ENCODE measurements around the gene PPP1R15B. TPM values are rescaled to one million over a fixed set of nuclear protein-coding genes. Genes with fewer than 3 reads are reported as not detected.

Gene PPP1R15B
- total and polyA plus RNA-seq, 2 donors (not counting 1 experiment from before 2014, with no cell fraction given) = 65.7 to 137 TPM

DNA sequence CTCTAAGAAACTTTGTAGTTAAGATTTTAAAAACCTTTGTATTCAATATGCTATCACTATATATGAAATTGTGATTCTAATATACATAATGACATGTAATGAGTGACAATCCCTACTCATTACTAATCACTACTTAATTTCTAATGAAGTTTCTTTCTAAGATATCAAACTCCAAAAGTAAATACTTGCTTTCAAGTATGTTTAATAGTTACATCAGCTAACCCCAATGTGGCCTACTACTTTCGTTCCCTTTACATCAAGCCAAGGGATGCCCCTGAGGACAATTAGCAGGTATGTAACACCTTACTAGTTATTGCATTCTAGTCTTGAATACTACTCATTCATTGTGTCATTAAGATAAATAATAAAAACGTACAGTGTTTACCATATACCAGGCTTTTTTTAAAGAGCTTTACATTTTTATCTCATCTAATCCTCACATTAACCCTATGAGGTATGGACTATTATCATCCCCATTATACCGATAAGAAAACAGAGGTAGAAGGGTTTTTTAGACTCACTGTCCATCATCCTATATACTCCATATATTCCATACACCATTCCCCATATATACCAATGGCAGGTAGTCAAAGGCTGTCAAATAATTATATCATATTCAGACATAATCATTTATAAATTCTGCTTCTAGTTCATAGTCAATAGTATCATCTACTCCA lies 4.2 kb downstream of the PPP1R15B start:
- Mint-ChIP-seq H3K4me1 (peaks cover 41% of the 10 kb centered on the region), H3K27ac (no peak overlapping the region), H3K27me3 (no peaks in the 10 kb centered on the region), H3K9me3 (ENCODE audit: insufficient read depth) (no peaks in the 10 kb centered on the region), H3K4me3 (peak overlapping the region; percentile 99)
- H3K4me1 ChIP-seq (ENCODE audit: control insufficient read depth in 2 of 2, insufficient read depth in 2 of 2, low read length in 2 of 2) = peaks cover 11 to 27% of the 10 kb centered on the region in 2 donors
- H3K36me3 ChIP-seq (replicated peaks in 1 of 2; ENCODE audit: control extremely low read depth in 1 of 2, control insufficient read depth in 1 of 2, extremely low read depth in 1 of 2, insufficient read depth in 2 of 2, low read length in 1 of 2) = peaks cover 6 to 47% of the 10 kb centered on the region in 2 experiments
- H3K4me3 ChIP-seq (ENCODE audit: control extremely low read depth in 1 of 5, extremely low read depth in 1 of 5, insufficient read depth in 1 of 5, low read depth in 2 of 5, low read length in 4 of 5) = peak overlapping the region; percentile 80 to 100 (median 92)
- DNase-seq = no peak
- ATAC-seq (ENCODE audit: low read depth) = no peak
- peak overlapping the region in 1 of 2 donors; percentile 99 for H3K27ac ChIP-seq (ENCODE audit: low read length in 2 of 2)
- H3K79me2 ChIP-seq (ENCODE audit: control insufficient read depth, insufficient read depth, low read length) = peaks cover 81% of the 10 kb centered on the region
- no peak overlapping the region for H2AFZ ChIP-seq (ENCODE audit: insufficient read depth, low read depth, low read length, poor library complexity, severe bottlenecking)
- intact Hi-C loops (cut with micrococcal nuclease) = no loop called here
- no peaks in the 10 kb centered on the region for H3K27me3 ChIP-seq (replicated peaks in 1 of 4; ENCODE audit: control extremely low read depth in 1 of 4, control insufficient read depth in 3 of 4, insufficient read depth in 4 of 4, low read length in 3 of 4)
- POLR2A ChIA-PET = no interaction called here
- H4K20me1 ChIP-seq (ENCODE audit: control insufficient read depth, insufficient read depth, low read length, poor library complexity, severe bottlenecking) = peaks cover 86% of the 10 kb centered on the region
- TF ChIP-seq EZH2 (IDR thresholded peaks at IDR 0.05; ENCODE audit: borderline replicate concordance, insufficient read depth, low read depth, low read length, poor library complexity, severe bottlenecking) (no peak), CTCF (IDR thresholded peaks at IDR 0.05) (no peak)
- no CpG with 5 or more reads among the region's 3 CpGs for WGBS (ENCODE audit: insufficient coverage)
- H3K9me3 ChIP-seq (ENCODE audit: control extremely low read depth in 1 of 3, control insufficient read depth in 2 of 3, insufficient read depth in 1 of 3, low read length in 2 of 3) = no peaks in the 10 kb centered on the region
- peak overlapping the region; percentile 81 for H3K4me2 ChIP-seq (replicated peaks; ENCODE audit: low read depth, low read length, poor library complexity, severe bottlenecking)
- H3K9ac ChIP-seq (ENCODE audit: low read length) = peak overlapping the region; percentile 99
- CTCF ChIA-PET = interaction anchor here (1.0 to 4.7 kb wide), 6 partner anchors 10 to 400 kb away, joined by 3 to 46 read pairs (median 4); no protein-coding TSS in a partner anchor

- ATAC-seq (ENCODE audit: low read depth) = no peak
- peaks cover 38% of the 10 kb centered on the region for H3K4me1 Mint-ChIP-seq
- intact Hi-C loops (cut with micrococcal nuclease) = no loop called here
- Histone ChIP-seq H3K9me3 (ENCODE audit: control extremely low read depth in 1 of 3, control insufficient read depth in 2 of 3, insufficient read depth in 1 of 3, low read length in 2 of 3) (no peaks in the 10 kb centered on the region), H3K36me3 (replicated peaks in 1 of 2; ENCODE audit: control extremely low read depth in 1 of 2, control insufficient read depth in 1 of 2, extremely low read depth in 1 of 2, insufficient read depth in 2 of 2, low read length in 1 of 2) (peaks cover 6 to 52% of the 10 kb centered on the region in 2 experiments), H3K27me3 (replicated peaks in 1 of 4; ENCODE audit: control extremely low read depth in 1 of 4, control insufficient read depth in 3 of 4, insufficient read depth in 4 of 4, low read length in 3 of 4) (no peaks in the 10 kb centered on the region), H3K4me2 (replicated peaks; ENCODE audit: low read depth, low read length, poor library complexity, severe bottlenecking) (peak overlapping the region; percentile 81), H2AFZ (ENCODE audit: insufficient read depth, low read depth, low read length, poor library complexity, severe bottlenecking) (no peak overlapping the region), H3K4me1 (ENCODE audit: control insufficient read depth in 2 of 2, insufficient read depth in 2 of 2, low read length in 2 of 2) (peaks cover 9 to 23% of the 10 kb centered on the region in 2 donors), H3K27ac (ENCODE audit: low read length in 2 of 2) (no peak overlapping the region), H3K9ac (ENCODE audit: low read length) (peak overlapping the region; percentile 99), H3K4me3 (ENCODE audit: control extremely low read depth in 1 of 5, extremely low read depth in 1 of 5, insufficient read depth in 1 of 5, low read depth in 2 of 5, low read length in 4 of 5) (peak overlapping the region in 4 of 5 experiments; percentile 22 to 100 (median 91)), H3K79me2 (ENCODE audit: control insufficient read depth, insufficient read depth, low read length) (peaks cover 83% of the 10 kb centered on the region), H4K20me1 (ENCODE audit: control insufficient read depth, insufficient read depth, low read length, poor library complexity, severe bottlenecking) (peaks cover 90% of the 10 kb centered on the region)
- H3K9me3 Mint-ChIP-seq (ENCODE audit: insufficient read depth) = no peaks in the 10 kb centered on the region
- ChIA-PET CTCF (interaction anchor here (0.8 to 4.7 kb wide), 3 partner anchors 9 to 96 kb away, joined by 3 to 46 read pairs (median 4); no protein-coding TSS in a partner anchor), POLR2A (interaction anchor here (0.7 kb wide), 1 partner anchor 8 kb away, joined by 3 read pairs; no protein-coding TSS in a partner anchor)
- WGBS (ENCODE audit: insufficient coverage) = no CpG with 5 or more reads among the region's 4 CpGs
- no peak overlapping the region for H3K27ac Mint-ChIP-seq
- H3K4me3 Mint-ChIP-seq = peak overlapping the region; percentile 99
- TF ChIP-seq EZH2 (IDR thresholded peaks at IDR 0.05; ENCODE audit: borderline replicate concordance, insufficient read depth, low read depth, low read length, poor library complexity, severe bottlenecking) (no peak), CTCF (IDR thresholded peaks at IDR 0.05) (no peak)
- no peaks in the 10 kb centered on the region for H3K27me3 Mint-ChIP-seq
- DNase-seq = no peak
These were observed 5.0 kb downstream of the PPP1R15B start for GRCh38 chr1:204406621-204407020.
